ENCODE results near the gene NEU2. TPM values are rescaled to one million over a fixed set of nuclear protein-coding genes. Genes with fewer than 3 reads are reported as not detected.
A peak's percentile ranks its signal among the peaks of the same experiment; 100 is the strongest.

Gene NEU2
- polyA plus RNA-seq (2013, experiment 1 of 2): not detected
- not detected for polyA plus RNA-seq (2013, experiment 2 of 2)

- Histone ChIP-seq H3K14ac (ENCODE audit: low read length in 2 of 2) (no peak within 1 kb of the TSS), H3K27me3 (ENCODE audit: control insufficient read depth in 1 of 2, insufficient read depth in 1 of 2, low read length in 2 of 2) (no peaks in the 10 kb centered on the region), H3K4me2 (ENCODE audit: low read length, poor library complexity, severe bottlenecking) (no peak within 1 kb of the TSS), H3K79me1 (replicated peaks; ENCODE audit: low read length, poor library complexity, severe bottlenecking) (no peaks in the 10 kb centered on the region), H3K9ac (ENCODE audit: low read length) (no peak within 1 kb of the TSS), H2AFZ (ENCODE audit: low read depth, low read length) (no peak within 1 kb of the TSS), H2BK15ac (ENCODE audit: low read depth, poor library complexity, severe bottlenecking) (peak within 1 kb of the TSS; percentile 85), H3K4ac (ENCODE audit: low read depth in 1 of 2, low read length in 2 of 2) (no peak within 1 kb of the TSS), H2BK5ac (ENCODE audit: low read depth, low read length, poor library complexity, severe bottlenecking) (no peak within 1 kb of the TSS), H3K36me3 (ENCODE audit: control insufficient read depth in 1 of 2, insufficient read depth in 2 of 2, low read depth in 1 of 2, low read length in 2 of 2) (no peaks in the 10 kb centered on the region), H2BK120ac (ENCODE audit: low read depth, low read length) (no peak within 1 kb of the TSS), H2BK12ac (ENCODE audit: low read length in 2 of 2) (no peak within 1 kb of the TSS), H3K4me3 (ENCODE audit: insufficient read depth in 1 of 2, low read depth in 1 of 2, low read length in 2 of 2) (no peak within 1 kb of the TSS), H3K18ac (ENCODE audit: low read depth in 1 of 2, low read length in 2 of 2) (no peak within 1 kb of the TSS), H3K4me1 (ENCODE audit: control insufficient read depth, insufficient read depth, low read depth, low read length) (no peaks in the 10 kb centered on the region), H3K27ac (ENCODE audit: low read length, poor library complexity, severe bottlenecking) (no peak within 1 kb of the TSS), H3K9me3 (ENCODE audit: control insufficient read depth, low read length) (no peaks in the 10 kb centered on the region), H4K91ac (ENCODE audit: low read length) (no peak within 1 kb of the TSS), H2AK5ac (ENCODE audit: low read length, severe bottlenecking) (no peak within 1 kb of the TSS), H3K23ac (ENCODE audit: low read length in 2 of 2) (no peak within 1 kb of the TSS), H4K8ac (ENCODE audit: low read length) (no peak within 1 kb of the TSS)
- no peak for DNase-seq
- WGBS: 93% methylated on average over 13 of the region's 13 CpGs
Measured at GRCh38 chr2:233032551-233033320, at the start of gene NEU2. Gene NEU2 (plus strand): TSS chr2:233032672. CDS start chr2:233032672, 0 bp downstream.

- peaks cover 4% of the 10 kb centered on the region for H3K9me3 ChIP-seq (ENCODE audit: control insufficient read depth, low read length)
- H3K23ac ChIP-seq (ENCODE audit: low read length in 2 of 2): no peak overlapping the region
- H4K91ac ChIP-seq (ENCODE audit: low read length): no peak overlapping the region
- no peak overlapping the region for H3K9ac ChIP-seq (ENCODE audit: low read length)
- H3K27ac ChIP-seq (ENCODE audit: low read length, poor library complexity, severe bottlenecking): no peak overlapping the region
- H2BK120ac ChIP-seq (ENCODE audit: low read depth, low read length): no peak overlapping the region
- peaks cover 24% of the 10 kb centered on the region for H3K4me1 ChIP-seq (ENCODE audit: control insufficient read depth, insufficient read depth, low read depth, low read length)
- H3K4me2 ChIP-seq (ENCODE audit: low read length, poor library complexity, severe bottlenecking): no peak overlapping the region
- no peak overlapping the region for H3K18ac ChIP-seq (ENCODE audit: low read depth in 1 of 2, low read length in 2 of 2)
- H3K79me1 ChIP-seq (replicated peaks; ENCODE audit: low read length, poor library complexity, severe bottlenecking): no peaks in the 10 kb centered on the region
- H2BK12ac ChIP-seq (ENCODE audit: low read length in 2 of 2): no peak overlapping the region
- no peak overlapping the region for H3K14ac ChIP-seq (ENCODE audit: low read length in 2 of 2)
- no peak overlapping the region for H2AFZ ChIP-seq (ENCODE audit: low read depth, low read length)
- DNase-seq: no peak
- H3K36me3 ChIP-seq (ENCODE audit: control insufficient read depth in 1 of 2, insufficient read depth in 2 of 2, low read depth in 1 of 2, low read length in 2 of 2): no peaks in the 10 kb centered on the region
- no peak overlapping the region for H2BK15ac ChIP-seq (ENCODE audit: low read depth, poor library complexity, severe bottlenecking)
- H2BK5ac ChIP-seq (ENCODE audit: low read depth, low read length, poor library complexity, severe bottlenecking): no peak overlapping the region
- H4K8ac ChIP-seq (ENCODE audit: low read length): no peak overlapping the region
- peaks cover 0 to 10% of the 10 kb centered on the region in 2 experiments for H3K27me3 ChIP-seq (ENCODE audit: control insufficient read depth in 1 of 2, insufficient read depth in 1 of 2, low read length in 2 of 2)
- WGBS: 51% methylated on average over 15 of the region's 15 CpGs
- no peak overlapping the region for H3K4me3 ChIP-seq (ENCODE audit: insufficient read depth in 1 of 2, low read depth in 1 of 2, low read length in 2 of 2)
- H3K4ac ChIP-seq (ENCODE audit: low read depth in 1 of 2, low read length in 2 of 2): no peak overlapping the region
- H2AK5ac ChIP-seq (ENCODE audit: low read length, severe bottlenecking): no peak overlapping the region
Measured at GRCh38 chr2:232982926-232983668, 49.4 kb upstream of the NEU2 start.

GRCh38 chr2:232983669-232984140 lies 48.8 kb upstream of the NEU2 start:
- H2AFZ ChIP-seq (ENCODE audit: low read depth, low read length): no peak overlapping the region
- H2BK12ac ChIP-seq (ENCODE audit: low read length in 2 of 2): no peak overlapping the region
- no peak overlapping the region for H2BK5ac ChIP-seq (ENCODE audit: low read depth, low read length, poor library complexity, severe bottlenecking)
- H2AK5ac ChIP-seq (ENCODE audit: low read length, severe bottlenecking): no peak overlapping the region
- H2BK120ac ChIP-seq (ENCODE audit: low read depth, low read length): no peak overlapping the region
- H4K8ac ChIP-seq (ENCODE audit: low read length): no peak overlapping the region
- H3K18ac ChIP-seq (ENCODE audit: low read depth in 1 of 2, low read length in 2 of 2): no peak overlapping the region
- peaks cover 0 to 10% of the 10 kb centered on the region in 2 experiments for H3K27me3 ChIP-seq (ENCODE audit: control insufficient read depth in 1 of 2, insufficient read depth in 1 of 2, low read length in 2 of 2)
- 80% methylated on average over 11 of the region's 11 CpGs for WGBS
- peaks cover 4% of the 10 kb centered on the region for H3K9me3 ChIP-seq (ENCODE audit: control insufficient read depth, low read length)
- H3K4me2 ChIP-seq (ENCODE audit: low read length, poor library complexity, severe bottlenecking): no peak overlapping the region
- H4K91ac ChIP-seq (ENCODE audit: low read length): no peak overlapping the region
- peaks cover 22% of the 10 kb centered on the region for H3K4me1 ChIP-seq (ENCODE audit: control insufficient read depth, insufficient read depth, low read depth, low read length)
- H3K79me1 ChIP-seq (replicated peaks; ENCODE audit: low read length, poor library complexity, severe bottlenecking): no peaks in the 10 kb centered on the region
- H3K23ac ChIP-seq (ENCODE audit: low read length in 2 of 2): no peak overlapping the region
- H3K9ac ChIP-seq (ENCODE audit: low read length): no peak overlapping the region
- no peak overlapping the region for H2BK15ac ChIP-seq (ENCODE audit: low read depth, poor library complexity, severe bottlenecking)
- no peak overlapping the region for H3K4me3 ChIP-seq (ENCODE audit: insufficient read depth in 1 of 2, low read depth in 1 of 2, low read length in 2 of 2)
- no peak overlapping the region for H3K27ac ChIP-seq (ENCODE audit: low read length, poor library complexity, severe bottlenecking)
- DNase-seq: no peak
- no peak overlapping the region for H3K4ac ChIP-seq (ENCODE audit: low read depth in 1 of 2, low read length in 2 of 2)
- no peaks in the 10 kb centered on the region for H3K36me3 ChIP-seq (ENCODE audit: control insufficient read depth in 1 of 2, insufficient read depth in 2 of 2, low read depth in 1 of 2, low read length in 2 of 2)
- H3K14ac ChIP-seq (ENCODE audit: low read length in 2 of 2): no peak overlapping the region

All from mesenchymal stem cell (in vitro differentiated cells and primary cell).